HEK293 (cell line): ENCODE results near the gene ACVR2B.

Source experiments
- GLI4 ChIP-seq: fragments of 450-650 bp; formaldehyde crosslinking; IDR thresholded peaks from 2 replicates; pipeline ENCODE4 v1.5.1; 2016; ENCODE audit warnings: missing biosample characterization, missing genetic modification characterization
- ZNF121 ChIP-seq: fragments of 450-650 bp; formaldehyde crosslinking; IDR thresholded peaks from 2 replicates; pipeline ENCODE4 v1.5.1; 2016; ENCODE audit warnings: missing biosample characterization, missing genetic modification characterization
- ZNF223 ChIP-seq: fragments of 450-650 bp; formaldehyde crosslinking; IDR thresholded peaks from 2 replicates; pipeline ENCODE4 v1.5.1; 2016; ENCODE audit warnings: missing biosample characterization, missing genetic modification characterization
- ZNF292 ChIP-seq: fragments of 450-650 bp; formaldehyde crosslinking; IDR thresholded peaks from 2 replicates; pipeline ENCODE4 v1.5.1; 2016; ENCODE audit warnings: low read depth, missing biosample characterization, missing genetic modification characterization, borderline replicate concordance
- ZNF501 ChIP-seq: fragments of 450-650 bp; formaldehyde crosslinking; IDR thresholded peaks from 2 replicates; pipeline ENCODE4 v1.5.1; 2016; ENCODE audit warnings: missing biosample characterization, missing genetic modification characterization
- ZNF571 ChIP-seq: fragments of 450-650 bp; formaldehyde crosslinking; IDR thresholded peaks from 2 replicates; pipeline ENCODE4 v1.5.0; 2017; ENCODE audit warnings: missing biosample characterization, missing genetic modification characterization
- ZNF658 ChIP-seq: fragments of 450-650 bp; formaldehyde crosslinking; IDR thresholded peaks from 2 replicates; pipeline ENCODE4; 2016; ENCODE audit warnings: missing biosample characterization, missing genetic modification characterization
- ZNF768 ChIP-seq: fragments of 450-650 bp; formaldehyde crosslinking; IDR thresholded peaks from 2 replicates; pipeline ENCODE4 v1.5.1; 2018; ENCODE audit warnings: missing biosample characterization, mild to moderate bottlenecking, missing genetic modification characterization
- TF ChIP-seq, protein P1 (sequence below): fragments of 450-650 bp; formaldehyde crosslinking; IDR thresholded peaks from 2 replicates; pipeline ENCODE4 v1.5.1; 2016; ENCODE audit warnings: missing biosample characterization, missing genetic modification characterization
- TF ChIP-seq, protein P2 (sequence below): fragments of 450-650 bp; IDR thresholded peaks from 2 replicates; pipeline ENCODE4 v1.5.1; 2018; ENCODE audit warnings: missing biosample characterization, missing genetic modification characterization

DNA sequence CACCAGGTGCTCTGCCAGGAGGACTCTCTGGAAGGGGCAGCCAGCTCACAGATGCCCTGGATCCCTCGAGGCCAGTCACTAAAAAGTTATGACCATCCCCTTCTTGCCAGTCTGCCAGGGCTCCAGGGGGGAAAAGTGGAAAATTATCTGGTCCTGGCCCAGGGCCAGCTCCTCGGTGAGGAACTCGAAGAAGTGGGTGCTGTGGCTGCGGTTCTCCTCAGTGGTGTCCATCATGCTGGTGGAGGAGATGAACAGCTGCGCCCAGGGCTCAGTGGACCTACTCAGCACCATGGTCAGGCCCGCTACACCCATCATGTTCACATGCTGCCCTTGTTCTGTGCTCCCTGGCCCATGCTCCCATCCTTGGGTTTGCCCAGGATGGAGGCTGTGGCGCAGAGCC, 61.7 kb downstream of the ACVR2B start:
- TF ChIP-seq, protein P1, sequence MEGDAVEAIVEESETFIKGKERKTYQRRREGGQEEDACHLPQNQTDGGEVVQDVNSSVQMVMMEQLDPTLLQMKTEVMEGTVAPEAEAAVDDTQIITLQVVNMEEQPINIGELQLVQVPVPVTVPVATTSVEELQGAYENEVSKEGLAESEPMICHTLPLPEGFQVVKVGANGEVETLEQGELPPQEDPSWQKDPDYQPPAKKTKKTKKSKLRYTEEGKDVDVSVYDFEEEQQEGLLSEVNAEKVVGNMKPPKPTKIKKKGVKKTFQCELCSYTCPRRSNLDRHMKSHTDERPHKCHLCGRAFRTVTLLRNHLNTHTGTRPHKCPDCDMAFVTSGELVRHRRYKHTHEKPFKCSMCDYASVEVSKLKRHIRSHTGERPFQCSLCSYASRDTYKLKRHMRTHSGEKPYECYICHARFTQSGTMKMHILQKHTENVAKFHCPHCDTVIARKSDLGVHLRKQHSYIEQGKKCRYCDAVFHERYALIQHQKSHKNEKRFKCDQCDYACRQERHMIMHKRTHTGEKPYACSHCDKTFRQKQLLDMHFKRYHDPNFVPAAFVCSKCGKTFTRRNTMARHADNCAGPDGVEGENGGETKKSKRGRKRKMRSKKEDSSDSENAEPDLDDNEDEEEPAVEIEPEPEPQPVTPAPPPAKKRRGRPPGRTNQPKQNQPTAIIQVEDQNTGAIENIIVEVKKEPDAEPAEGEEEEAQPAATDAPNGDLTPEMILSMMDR: no peak
- TF ChIP-seq ZNF121 (no peak), ZNF223 (tag by site-specific recombination) (no peak), GLI4 (tag by site-specific recombination) (no peak), ZNF768 (tag by site-specific recombination) (no peak), ZNF501 (tag by site-specific recombination) (no peak), ZNF658 (tag by site-specific recombination) (no peak), ZNF571 (tag by site-specific recombination) (no peak), ZNF292 (no peak)
- TF ChIP-seq, protein P2, sequence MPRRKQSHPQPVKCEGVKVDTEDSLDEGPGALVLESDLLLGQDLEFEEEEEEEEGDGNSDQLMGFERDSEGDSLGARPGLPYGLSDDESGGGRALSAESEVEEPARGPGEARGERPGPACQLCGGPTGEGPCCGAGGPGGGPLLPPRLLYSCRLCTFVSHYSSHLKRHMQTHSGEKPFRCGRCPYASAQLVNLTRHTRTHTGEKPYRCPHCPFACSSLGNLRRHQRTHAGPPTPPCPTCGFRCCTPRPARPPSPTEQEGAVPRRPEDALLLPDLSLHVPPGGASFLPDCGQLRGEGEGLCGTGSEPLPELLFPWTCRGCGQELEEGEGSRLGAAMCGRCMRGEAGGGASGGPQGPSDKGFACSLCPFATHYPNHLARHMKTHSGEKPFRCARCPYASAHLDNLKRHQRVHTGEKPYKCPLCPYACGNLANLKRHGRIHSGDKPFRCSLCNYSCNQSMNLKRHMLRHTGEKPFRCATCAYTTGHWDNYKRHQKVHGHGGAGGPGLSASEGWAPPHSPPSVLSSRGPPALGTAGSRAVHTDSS (tag by site-specific recombination): no peak
